Fibroblast of skin of scalp (primary cell): ENCODE measurements around the gene SGF29.
"Not testable (repeated sequence)": the region's sequence is repeated elsewhere in the genome, so short reads cannot be mapped to it uniquely, and the experiment has no call there.

ENCODE experiments used
- DNase-seq: peaks from one replicate; pipeline ENCODE4 v3.0.0-alpha.2; 2013

The SGF29 gene

DNA sequence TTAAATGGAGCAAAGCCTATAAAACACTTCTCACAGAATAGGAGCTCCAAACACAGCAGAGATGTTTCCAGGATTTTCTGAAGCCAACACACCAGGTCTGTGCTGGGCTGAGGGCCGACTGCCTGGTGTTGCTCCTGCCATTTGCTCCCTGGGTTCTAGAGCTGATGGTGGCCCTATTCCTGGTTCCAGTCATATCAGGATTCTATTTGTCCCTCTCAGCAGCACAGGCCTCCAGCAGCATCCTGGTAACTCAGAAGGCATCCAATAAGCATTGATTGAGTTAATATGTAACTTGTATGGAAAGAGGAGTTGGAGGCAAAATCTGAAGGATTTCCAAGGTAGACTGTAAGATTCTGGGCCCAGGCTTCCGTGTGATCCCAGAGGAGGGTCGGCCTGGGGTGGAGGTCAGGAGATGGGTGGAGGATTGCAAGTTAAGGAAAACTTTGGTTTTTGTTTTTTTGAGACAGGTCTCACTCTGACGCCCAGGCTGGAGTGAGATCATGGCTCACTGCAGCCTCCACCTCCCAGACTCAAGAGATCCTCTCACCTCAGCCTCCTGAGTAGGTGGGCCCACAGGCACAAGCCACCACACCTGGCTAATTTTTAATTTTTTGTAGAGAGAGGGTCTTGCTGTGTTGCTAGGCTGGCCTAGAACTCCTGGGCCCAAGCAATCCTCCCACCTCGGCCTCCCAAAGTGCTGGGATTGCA, 20.6 kb upstream of the SGF29 start:
- no peak for DNase-seq

DNA sequence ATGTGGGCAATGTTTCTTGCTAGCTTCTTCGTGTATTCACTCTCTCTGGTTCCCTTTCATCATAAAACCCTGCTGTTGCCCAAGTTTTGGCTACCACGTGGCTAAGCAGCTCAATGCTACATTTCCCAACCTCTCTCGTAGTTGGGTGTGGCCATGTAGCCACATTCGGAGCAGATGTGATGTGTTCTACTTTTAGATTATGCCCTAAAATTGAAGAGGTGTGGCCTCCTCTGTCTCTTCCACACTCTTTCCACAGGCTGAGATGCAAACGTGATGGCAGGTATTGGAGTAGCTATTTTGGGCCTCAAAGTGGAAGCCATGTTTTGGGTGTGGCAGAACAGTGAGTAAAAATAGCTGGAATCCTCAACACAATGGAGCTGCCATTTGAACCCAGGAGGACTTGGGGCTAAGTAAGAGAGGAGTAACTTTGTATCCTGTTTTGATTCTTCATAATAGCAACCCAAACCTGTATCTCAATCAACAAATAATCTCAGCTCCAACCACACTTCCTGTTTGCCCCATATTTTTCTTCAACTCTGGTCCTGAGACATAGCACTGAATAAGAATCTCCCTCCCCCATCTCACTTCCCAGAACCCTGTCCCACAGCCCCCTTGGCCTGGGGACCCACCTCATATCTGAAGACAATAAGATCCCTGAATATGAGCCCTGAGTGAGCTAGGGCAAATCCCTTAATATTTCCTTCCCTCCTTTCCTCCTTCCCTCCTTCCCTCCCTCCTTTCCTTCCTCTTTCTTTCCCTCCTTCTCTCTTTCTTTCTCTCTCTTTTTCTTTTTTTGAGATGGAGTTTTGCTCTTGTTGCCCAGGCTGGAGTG, 19.0 kb upstream of the SGF29 start:
- peak; percentile 23 for DNase-seq

DNA sequence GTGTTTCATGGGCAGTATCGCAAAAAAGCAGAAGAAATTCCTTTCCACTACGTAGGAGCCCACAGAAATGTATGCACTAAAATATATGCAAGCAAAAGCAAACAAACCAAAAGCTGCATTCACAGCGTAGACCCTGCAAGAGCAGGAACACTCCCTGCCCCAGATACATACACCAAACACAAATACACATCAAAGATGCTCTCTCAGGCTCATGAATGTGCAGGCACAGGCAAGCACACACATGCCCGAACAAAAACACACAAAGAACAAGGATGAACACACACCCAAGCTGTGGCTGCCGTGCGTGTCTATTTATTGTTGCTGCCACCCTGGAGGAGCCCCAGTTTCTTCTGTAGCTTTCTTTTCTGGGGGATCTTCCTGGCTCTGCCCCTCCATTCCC, 16.6 kb upstream of the SGF29 start:
- DNase-seq = no peak

DNA sequence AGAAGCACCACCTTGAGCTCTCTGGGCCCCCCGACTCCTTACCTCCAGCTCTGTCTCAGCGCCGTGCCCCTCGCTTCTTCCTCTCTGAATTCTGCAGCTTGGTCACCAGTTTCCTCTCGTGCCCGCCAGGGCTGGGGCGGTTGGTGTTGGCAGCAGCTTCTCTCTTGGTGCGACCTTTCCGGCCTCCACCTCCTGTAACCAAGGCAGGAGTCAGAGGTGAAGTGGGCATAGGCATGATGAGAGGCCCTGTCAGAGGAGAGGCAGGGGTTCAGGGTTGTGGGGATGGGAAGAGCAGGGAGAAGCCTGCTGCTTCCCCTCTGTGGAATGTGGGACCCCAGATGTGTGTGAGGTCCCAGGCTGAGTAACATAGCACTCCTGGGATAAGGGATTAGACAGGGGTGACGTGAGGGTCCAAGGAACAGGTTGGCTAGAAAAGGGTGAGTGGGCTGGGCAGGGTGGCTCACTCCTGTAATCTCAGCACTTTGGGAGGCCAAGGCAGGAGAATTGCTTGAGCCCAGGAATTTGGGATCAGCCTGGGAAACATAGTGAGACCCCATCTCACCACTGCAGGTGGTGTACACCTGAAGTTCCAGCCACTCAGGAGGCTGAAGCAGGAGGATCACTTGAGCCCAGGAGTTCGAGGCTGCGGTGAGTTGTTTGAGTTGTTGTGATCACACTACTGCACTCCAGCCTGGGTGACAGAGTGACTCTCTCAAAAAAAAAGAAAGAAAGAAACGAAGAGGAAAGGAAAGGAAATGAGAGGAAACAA, 15.6 kb upstream of the SGF29 start:
- no peak for DNase-seq

DNA sequence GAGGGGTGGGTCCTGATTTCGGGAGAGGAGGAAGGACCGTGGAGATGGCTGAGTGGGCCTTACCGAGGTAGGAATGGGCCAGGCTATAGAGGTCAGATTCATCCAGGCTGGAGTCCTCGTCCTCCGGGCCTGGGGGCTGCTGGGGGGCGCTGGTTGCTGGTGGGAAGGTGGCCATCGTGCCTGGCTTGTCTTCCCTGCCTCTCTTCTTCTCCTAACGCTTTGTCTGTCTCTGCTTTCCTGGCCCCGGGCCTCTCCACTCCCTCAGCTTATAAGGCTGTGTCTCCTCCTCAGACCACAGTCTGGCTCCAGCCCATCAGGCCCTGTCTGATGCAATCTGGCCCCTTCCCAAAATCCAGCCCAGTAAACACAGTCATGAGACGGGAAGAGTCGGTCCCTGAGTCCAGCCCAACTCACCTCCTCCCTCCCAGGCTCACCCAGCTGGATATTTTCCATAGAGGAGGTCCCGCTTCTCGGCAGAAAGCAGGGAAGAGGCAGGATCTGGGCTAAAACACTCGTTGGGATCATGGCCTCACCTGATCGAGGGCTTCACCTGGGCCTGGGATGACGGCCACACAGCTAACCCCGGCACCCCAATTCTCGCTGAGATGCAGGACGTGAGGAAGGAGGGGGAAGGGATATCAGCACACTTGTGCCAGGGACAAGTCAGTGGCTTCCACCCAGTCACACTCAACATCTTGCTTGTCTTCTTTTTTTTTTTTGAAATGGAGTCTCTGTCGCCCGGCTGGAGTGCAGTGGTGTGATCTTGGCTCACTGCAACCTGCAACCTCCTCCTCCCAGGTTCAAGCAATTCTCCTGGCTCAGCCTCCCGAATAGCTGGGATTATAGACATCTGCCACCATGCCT, 14.8 kb upstream of the SGF29 start, which contains the start of gene NUPR1:
Gene NUPR1, minus strand, starts transcription at position 242 of the 864 bp plus-strand sequence. Its CDS starts 67 bp downstream, at position 175.
- peak; percentile 98 for DNase-seq

DNA sequence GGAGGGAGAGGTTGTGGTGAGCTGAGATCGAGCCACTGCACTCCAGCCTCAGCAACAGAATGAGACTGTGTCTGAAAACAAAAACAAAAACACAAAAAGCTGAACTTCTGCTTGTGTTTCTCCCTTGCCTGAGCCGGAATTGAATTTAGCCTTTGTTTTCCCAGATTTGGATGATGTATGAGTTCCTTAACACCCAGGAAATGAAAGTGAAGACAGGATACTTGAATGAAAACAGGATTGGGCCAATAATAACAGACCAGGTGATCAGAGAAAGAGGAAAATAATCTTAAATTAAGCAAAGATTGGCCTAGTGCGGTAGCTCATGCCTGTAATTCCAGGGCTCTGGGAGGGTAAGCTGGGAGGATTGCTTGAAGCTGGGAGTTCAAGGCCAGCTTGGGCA, 13.4 kb upstream of the SGF29 start:
- DNase-seq = no peak

DNA sequence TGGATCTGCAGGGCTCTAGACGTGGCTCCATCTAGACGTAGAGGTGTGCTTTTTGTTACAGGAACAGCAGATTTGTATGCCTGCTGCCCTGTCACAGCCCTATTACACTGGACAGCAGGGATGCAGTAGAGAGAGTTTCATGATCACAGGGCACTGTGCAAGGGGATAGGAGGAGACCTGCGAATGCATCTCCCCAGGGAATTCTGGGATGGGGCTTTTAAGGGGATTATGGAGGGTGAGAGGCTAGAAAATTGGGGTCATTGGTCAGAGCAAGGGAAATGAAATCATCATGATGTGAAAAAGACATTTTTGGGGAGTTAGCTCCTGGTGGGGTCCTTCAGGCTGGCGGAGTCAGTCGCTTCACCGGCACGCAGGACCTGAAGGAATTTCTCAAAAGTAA, 11.1 kb upstream of the SGF29 start:
- no peak for DNase-seq

DNA sequence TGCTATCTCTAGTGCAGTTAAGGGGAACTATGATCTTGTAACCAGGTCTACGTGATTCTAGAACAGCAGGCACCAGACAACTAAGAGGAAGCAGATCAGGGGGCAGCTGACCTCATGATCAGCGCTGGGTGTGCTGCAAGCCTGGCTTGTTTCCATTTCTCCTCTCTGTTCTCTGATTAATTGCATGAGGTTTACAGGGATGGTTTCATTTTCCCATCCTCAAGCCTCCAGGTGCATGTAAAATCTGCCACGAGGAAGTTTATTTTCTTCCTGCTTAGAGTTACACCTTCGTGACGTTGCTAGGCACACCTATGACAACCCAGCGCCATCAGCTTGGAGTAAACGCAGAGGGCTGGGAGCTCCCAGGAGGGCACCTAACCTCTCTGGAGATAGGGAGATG, 10.6 kb upstream of the SGF29 start:
- no peak for DNase-seq

DNA sequence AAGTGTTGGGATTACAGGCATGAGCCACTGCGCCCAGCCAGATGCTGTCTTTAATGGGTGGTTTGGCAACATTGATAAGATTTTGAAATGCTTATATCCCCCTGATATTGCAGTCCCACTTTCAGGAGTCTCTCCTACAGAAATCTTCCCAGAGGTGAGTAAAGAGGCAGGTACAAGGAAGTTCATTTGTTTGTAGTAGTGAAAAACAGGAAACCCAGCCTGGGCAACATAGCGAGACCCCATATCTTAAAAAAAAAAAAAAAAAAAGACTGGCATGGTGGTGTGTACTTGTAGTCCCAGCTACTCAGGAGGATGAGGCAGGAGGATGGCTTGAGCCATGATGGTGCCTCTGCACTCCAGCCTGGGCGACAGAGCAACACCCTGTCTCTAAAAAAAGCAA, 8.7 kb upstream of the SGF29 start:
- no peak for DNase-seq

DNA sequence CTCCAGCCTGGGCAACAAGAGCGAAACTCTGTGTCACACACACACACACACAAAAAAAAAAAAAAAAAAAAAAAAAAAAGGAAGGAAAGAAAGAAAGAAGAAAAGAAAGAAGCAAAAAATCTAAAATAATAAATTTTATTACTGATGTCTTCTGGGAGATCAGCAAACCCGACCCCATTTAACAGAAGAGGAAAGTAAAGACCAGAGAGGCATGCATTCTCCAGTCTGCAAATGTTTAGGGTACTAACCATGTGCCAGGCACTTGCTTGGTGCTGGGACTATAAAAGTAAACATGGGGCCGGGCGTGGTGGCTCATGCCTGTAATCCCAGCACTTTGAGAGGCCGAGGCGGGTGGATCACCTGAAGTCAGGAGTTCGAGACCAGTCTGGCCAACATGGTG, 7.8 kb upstream of the SGF29 start:
- DNase-seq = not testable (repeated sequence)

DNA sequence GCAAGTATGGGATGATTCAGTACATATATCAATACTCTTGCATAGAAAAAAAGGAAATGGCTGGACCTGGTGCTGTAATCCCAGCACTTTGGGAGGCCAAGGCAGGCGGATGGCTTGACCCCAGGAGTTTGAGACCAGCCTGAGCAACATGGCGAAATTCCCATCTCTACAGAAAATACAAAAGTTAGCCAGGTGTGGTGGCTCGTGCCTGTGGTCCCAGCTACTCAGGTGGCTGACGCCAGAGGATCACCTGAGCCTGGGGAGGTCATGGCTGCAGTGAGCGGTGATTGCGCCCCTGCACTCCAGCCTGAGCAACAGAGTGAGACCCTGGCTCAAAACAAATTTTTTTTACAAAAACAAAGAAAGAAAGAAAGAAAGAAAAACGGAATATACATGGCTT, 7.1 kb upstream of the SGF29 start:
- DNase-seq = no peak

DNA sequence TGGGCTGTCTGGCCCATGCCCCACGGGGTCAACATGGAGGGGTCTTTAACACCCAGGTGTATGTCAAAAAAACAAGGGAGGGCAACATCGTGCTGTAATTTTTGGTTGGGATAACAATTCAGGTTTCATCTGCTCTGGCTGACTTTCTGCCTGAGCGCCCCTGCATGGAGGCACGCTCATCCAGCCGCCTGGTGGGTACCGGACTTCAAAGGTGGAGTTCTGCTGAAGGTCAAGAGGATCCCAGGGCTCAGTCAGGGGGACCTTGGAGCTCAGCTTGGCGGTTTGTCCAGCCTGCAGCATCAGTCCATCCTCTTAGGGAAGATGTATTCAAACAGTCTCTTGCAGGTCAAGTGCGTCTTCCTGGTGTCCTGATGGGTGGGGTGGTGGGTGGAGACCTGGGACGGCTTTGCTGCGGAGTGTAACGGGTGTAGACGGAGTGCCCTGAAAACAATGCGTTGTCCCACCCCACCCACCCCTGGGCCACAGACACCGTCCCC, 5.4 kb upstream of the SGF29 start:
- no peak for DNase-seq

DNA sequence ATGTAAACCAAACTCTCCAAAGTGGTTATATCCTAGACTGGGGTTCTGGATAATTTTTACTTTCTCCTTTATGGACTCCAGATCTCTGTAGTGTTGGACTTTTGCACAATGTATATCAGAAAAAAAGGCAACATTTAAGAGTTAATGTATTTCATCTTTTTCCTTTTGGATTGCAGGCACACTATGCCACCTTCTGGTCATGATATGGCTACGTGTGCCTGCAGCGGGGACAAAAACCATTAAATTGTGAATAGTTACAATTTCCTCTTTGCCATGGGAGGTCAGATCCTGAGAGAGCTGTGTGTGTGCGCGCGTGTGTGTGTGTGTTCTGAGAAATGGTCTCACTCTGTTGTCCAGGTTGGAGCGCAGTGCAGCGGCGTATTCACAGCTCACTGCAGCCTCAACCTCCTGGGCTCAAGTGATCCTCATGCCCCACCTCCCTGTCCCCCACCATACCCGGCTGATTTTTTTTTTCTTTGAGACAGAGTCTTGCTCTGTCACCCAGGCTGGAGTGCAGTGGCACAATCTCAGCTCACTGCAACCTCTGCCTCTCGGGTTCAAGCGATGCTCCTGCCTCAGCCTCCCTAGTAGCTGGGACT, 4.3 kb upstream of the SGF29 start:
- peak; percentile 52 for DNase-seq

DNA sequence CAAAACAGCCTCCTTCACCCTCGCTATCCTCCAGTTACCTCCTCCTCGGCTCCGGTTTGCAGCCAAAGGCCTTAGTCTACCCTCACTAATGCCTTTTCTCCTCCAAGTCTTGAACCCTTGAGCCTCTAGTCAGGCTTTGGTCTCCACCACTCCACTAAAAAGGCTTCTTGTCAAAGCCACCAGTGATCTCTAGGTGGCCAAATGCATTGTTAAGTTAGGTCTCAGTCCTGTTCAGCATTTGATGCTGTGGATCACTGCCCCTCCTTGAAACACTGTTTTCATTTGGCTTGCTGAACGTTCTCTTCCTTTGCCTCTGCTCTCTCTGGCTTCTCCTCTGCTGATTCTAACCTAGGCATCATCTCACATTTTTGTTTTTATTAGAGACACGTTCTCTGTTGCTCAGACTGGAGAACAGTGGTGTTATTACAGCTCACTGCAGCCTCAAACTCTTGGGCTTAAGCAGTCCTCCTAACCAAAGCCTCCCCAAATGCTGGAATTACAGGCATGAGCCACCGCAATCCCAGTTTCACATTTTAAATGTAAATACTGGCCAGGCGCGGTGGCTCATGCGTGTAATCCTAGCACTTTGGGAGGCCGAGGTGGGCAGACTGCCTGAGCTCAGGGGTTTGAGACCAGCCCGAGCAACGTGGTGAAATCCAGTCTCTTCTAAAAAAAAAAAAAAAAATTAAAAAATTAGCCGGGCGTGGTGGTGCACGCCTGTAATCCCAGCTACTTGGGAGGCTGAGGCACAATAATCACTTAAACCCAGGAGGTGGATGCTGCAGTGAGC, 1.1 kb downstream of the SGF29 start:
- DNase-seq = no peak

DNA sequence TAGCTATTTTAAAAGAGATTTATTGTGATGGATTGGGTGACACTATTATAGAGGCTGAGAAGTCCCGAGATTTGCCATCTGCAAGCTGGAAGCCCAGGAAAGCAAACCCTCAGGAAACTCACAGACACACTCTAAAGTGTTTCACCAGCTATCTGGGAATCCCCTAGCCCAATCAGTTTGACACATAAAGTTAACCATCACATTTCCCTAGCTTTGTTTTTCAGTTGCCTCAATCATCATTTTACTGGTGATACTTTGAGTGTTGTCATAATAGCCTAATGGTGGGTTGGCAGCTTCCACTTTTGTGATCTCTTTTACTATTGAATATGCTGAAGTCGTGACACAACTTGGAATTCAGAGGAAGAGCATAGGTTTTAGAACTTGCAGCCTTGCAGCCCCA, 1.8 kb downstream of the SGF29 start:
- DNase-seq = no peak

DNA sequence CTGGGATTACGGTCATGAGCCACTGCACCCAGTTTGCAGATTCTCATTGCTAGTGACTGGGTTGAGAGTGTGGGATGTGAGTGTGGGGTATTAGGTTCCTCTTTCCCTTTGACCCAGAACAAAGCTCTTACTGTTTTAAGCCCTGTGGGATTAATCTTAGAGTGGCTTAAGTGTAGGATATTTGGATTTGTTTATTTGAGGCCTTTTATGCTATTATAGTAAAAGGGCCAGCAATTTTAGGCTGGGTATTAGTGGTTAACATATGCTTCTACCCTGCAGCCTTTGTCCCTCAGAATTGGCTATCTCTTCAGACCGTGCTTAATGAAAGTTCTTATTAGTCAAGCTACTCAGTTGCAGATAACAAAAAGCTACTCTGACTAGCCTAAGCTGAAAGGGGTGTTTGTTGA, 3.2 kb downstream of the SGF29 start:
- no peak for DNase-seq

DNA sequence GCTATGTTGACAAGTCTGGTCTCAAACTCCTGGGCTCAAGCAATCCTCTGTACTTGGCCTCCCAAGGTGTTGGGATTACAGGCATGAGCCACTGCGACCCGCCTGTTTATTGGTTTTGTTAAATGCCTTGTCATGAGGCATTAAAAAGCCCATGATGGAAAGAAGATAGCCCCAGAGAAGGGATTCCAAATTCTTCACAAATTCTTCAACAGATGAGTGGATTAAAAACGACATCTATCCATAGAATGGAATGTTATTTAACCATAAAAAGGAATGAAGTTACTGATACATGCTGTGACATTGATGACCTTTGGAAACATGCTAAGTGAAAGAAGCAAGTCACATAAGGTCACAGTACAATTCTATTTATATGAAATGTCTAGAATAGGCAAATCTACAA, 4.7 kb downstream of the SGF29 start:
- peak; percentile 19 for DNase-seq

DNA sequence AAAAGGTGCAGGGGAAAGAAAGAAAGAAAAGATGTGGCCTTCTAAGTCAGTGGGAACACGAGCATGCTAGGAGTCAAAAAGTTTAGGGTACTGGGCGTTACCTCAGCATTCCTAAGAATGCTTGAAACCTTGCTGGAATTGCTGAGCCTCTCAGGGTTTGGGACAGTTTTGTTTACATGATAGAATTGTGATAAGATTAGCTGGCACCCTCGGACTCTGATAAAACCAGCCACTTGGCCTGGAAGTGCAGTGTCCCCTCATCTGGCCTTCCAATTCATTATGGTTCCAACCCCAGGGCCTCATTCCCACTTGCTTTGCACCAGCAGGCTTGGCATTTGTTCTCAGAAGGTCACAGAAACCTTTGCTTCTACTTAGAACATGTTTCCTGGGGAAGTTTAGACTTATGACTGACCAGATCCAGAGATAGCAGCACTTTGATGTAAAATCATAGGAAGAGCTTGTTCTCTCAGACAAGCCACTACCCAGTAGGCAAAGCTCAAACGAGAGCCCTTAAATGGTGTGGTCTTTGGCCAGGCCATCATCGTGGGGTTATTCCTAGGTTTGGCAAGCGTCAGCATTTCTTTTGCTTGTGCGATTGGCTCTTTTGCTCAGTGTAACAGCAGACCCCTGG, 8.0 kb downstream of the SGF29 start:
- DNase-seq = no peak

DNA sequence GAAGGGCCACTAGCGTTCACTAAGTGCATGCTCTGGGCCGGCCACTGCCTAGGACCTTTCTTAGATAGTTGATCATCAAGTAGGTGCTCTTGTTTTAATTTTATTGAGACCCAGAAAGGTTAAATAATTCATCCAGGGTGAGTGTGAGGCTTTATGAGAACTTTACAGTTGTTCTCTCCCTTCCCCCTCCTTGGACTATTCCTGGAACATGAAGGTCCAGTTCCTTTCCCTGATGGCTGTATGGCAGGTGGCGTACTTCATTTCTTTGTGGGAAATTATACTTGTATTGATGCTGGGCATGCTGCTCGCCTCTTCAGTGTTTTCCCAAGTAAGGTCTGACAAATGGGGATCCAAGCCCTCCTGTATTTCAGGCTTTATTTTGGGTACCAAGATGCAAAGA, 8.5 kb downstream of the SGF29 start:
- no peak for DNase-seq

DNA sequence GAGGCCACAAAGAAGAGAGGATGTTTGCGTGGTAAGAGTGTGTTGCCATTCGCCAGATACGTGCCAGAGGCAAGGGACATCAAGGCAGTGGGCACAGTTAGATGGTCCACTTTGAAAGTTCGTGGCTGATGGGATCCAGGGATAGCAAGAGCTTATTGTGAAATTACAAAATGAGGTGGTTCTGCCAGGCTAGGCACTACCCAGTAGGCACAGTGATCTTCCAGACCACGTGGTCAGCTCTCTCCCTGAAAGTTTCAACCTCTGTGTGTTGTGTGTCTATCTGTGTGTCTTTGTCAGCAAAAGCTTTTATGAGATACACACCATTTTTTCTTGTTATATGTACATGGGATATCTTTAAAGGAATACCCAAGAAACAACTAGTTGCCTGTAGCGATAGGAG, 9.5 kb downstream of the SGF29 start:
- no peak for DNase-seq
